K562 (cell line): ENCODE data around the gene OR5H15.
"Not testable (repeated sequence)": the region's sequence is repeated elsewhere in the genome, so short reads cannot be mapped to it uniquely, and the experiment has no call there.

ENCODE experiments used
- ATF7 ChIP-seq: fragments of 450-650 bp; IDR thresholded peaks from 2 replicates; pipeline ENCODE4 v1.7.1; 2014; ENCODE audit warnings: mild to moderate bottlenecking, moderate library complexity
- ELF4 ChIP-seq: fragments of 450-650 bp; formaldehyde crosslinking; IDR thresholded peaks from 2 replicates; pipeline ENCODE4 v1.4.0; 2022; ENCODE audit warnings: missing genetic modification characterization
- HDAC2 ChIP-seq: fragments of 450-650 bp; IDR thresholded peaks from 2 replicates; pipeline ENCODE4 v1.6.1; 2016; ENCODE audit warnings: mild to moderate bottlenecking
- ILF3 ChIP-seq: fragments of 450-650 bp; IDR thresholded peaks from 2 replicates; pipeline ENCODE4 v1.6.1; 2018; ENCODE audit warnings: antibody characterized with exemption, mild to moderate bottlenecking, moderate library complexity, borderline replicate concordance
- KAT2B ChIP-seq: IDR thresholded peaks from one replicate; pipeline ENCODE4 v1.6.1; 2012; ENCODE audit warnings: low read depth, mild to moderate bottlenecking, control low read depth, inconsistent platforms, low read length, moderate library complexity
- KLF6 ChIP-seq: fragments of 250-450 bp; sonication (Bioruptor Pico); IDR thresholded peaks from 2 replicates; pipeline ENCODE4 v1.4.0; 2020; ENCODE audit warnings: mild to moderate bottlenecking, moderate library complexity, borderline replicate concordance
- PHB ChIP-seq: fragments of 250-450 bp; sonication (Bioruptor Pico); IDR thresholded peaks from 2 replicates; pipeline ENCODE4 v1.5.0; 2021
- RCOR1 ChIP-seq, 2 experiments: IDR thresholded peaks; 2 replicates each; pipeline ENCODE4 v1.6.1; 2012; ENCODE audit warnings: low read depth in 2 of 2, low read length in 2 of 2, borderline replicate concordance in 1 of 2, improper control_type of control experiment in 1 of 2
- ZNF316 ChIP-seq: fragments of 450-650 bp; IDR thresholded peaks from 2 replicates; pipeline ENCODE4 v1.6.1; 2016
- ZNF445 ChIP-seq: fragments of 250-450 bp; sonication (Bioruptor Pico); IDR thresholded peaks from 2 replicates; pipeline ENCODE4 v1.4.0; 2020; ENCODE audit warnings: low read depth, mild to moderate bottlenecking, moderate library complexity
- ZNF717 ChIP-seq: fragments of 250-450 bp; sonication (Bioruptor Pico); IDR thresholded peaks from 2 replicates; pipeline ENCODE4 v1.5.0; 2021
- ZNF79 ChIP-seq: fragments of 250-450 bp; sonication (Bioruptor Pico); IDR thresholded peaks from 2 replicates; pipeline ENCODE4 v1.4.0; 2020; ENCODE audit warnings: low read depth, mild to moderate bottlenecking, moderate library complexity
- TF ChIP-seq, protein P1 (sequence below): fragments of 450-650 bp; formaldehyde crosslinking; IDR thresholded peaks from 2 replicates; pipeline ENCODE4 v1.4.0; 2022; ENCODE audit warnings: mild to moderate bottlenecking, moderate library complexity

DNA sequence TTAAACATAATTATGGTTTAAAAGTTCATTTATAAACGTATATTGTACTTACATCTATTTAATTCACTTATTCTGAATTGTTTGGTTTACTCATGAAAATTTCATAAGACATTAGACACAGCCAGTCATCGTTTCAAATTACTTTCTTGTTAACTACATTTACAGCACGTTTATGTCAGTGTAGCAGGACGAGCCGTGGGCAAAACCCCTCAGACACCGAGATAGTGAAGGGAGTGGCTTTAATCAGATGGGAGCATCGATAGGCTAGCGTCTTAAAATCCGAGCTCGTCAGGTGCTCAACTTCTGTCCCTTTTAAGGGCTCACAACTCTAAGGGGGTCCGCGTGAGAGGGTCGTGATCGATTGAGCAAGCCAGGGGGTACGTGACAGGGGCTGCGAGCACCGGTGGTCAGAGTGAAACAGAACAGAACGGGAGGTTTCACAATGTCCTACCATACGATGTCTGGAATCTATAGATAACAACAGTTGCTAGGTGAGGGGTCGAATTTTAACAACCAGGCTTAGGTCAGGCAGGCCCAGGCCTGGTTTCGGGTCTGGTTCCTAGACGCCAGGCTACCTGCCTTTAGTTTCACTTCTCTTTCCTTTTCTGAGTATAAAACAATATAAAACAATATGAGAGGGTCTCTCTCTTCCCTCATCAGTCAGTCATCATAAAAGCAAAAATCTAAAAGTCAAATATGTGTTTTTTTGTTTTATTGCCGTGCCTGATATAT lies 28.5 kb upstream of the OR5H15 start:
- TF ChIP-seq ZNF79 (CRISPR knock-in tag); KAT2B; ELF4 (CRISPR knock-in tag); HDAC2; ILF3; RCOR1 (IDR thresholded peaks at IDR 0.05; ENCODE audit: borderline replicate concordance in 1 of 2, low read depth in 2 of 2, low read length in 2 of 2); ZNF445; ATF7; ZNF316; ZNF717 (CRISPR knock-in tag); PHB (CRISPR knock-in tag); KLF6 (CRISPR knock-in tag): not testable (repeated sequence)
- TF ChIP-seq, protein P1, sequence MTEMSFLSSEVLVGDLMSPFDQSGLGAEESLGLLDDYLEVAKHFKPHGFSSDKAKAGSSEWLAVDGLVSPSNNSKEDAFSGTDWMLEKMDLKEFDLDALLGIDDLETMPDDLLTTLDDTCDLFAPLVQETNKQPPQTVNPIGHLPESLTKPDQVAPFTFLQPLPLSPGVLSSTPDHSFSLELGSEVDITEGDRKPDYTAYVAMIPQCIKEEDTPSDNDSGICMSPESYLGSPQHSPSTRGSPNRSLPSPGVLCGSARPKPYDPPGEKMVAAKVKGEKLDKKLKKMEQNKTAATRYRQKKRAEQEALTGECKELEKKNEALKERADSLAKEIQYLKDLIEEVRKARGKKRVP (CRISPR knock-in tag) = not testable (repeated sequence)
